Measurements from ENCODE around the gene ANKMY1.

DNA sequence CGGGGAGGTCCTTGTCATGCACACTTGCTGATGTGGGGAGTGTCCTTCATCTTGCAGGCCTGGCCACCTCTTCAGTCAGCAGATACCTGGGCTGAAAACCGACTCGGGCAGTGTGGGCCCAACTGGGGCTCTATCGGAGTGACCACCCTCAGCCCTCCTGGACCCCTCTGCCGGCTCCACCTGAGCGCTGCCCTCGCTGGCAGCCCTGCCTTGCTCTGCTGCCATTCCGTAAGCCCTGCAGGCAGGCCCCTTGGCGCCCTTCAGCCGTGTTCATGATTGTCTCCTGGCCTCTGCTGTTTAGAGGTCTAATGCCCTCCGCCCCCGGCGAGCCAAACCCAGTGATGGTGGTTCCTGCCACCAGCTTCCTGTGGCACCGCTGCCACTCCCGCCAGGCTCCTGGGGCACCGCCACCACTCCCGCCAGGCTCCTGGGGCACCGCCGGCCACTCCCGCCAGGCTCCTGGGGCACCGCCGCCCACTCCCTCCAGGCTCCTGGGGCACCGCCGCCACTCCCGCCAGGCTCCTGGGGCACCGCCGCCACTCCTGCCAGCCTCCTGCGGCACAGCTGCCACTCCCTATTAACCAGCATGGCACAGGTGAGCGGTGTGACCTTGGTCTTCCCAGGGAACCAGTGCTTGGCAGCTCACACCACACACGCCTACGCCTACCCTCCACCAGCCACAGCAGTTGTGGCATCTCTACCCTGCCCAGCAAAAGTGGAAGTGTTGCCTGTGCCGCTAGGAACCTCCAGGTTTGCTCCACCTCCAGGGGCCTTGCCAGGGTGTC lies 44.7 kb upstream of the ANKMY1 start:
- TF ChIP-seq, protein P1, sequence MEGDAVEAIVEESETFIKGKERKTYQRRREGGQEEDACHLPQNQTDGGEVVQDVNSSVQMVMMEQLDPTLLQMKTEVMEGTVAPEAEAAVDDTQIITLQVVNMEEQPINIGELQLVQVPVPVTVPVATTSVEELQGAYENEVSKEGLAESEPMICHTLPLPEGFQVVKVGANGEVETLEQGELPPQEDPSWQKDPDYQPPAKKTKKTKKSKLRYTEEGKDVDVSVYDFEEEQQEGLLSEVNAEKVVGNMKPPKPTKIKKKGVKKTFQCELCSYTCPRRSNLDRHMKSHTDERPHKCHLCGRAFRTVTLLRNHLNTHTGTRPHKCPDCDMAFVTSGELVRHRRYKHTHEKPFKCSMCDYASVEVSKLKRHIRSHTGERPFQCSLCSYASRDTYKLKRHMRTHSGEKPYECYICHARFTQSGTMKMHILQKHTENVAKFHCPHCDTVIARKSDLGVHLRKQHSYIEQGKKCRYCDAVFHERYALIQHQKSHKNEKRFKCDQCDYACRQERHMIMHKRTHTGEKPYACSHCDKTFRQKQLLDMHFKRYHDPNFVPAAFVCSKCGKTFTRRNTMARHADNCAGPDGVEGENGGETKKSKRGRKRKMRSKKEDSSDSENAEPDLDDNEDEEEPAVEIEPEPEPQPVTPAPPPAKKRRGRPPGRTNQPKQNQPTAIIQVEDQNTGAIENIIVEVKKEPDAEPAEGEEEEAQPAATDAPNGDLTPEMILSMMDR (IDR thresholded peaks at IDR 0.05), result no peak
- no peak for TF ChIP-seq POLR2AphosphoS5 (IDR thresholded peaks at IDR 0.05)
